Vagina (tissue), 2 donors: Measurements from ENCODE around the gene NINJ2.

Experiments used
- POLR2A ChIP-seq, 2 donors: fragments of 450-650 bp; IDR thresholded peaks; one replicate each; pipeline ENCODE4 v1.6.1; 2017; ENCODE audit warnings: antibody characterized with exemption in 2 of 2, mild to moderate bottlenecking in 2 of 2, moderate library complexity in 2 of 2
- TF ChIP-seq, protein P1 (sequence below), 3 experiments: fragments of 450-650 bp in 2 of 3; fragments of 200-600 bp in 1 of 3; sonication (generic) in 1 of 3; IDR thresholded peaks; one replicate each; pipeline ENCODE4 v1.5.1; 2017 to 2019; ENCODE audit warnings: antibody characterized with exemption in 3 of 3, mild to moderate bottlenecking in 2 of 3, moderate library complexity in 2 of 3

DNA sequence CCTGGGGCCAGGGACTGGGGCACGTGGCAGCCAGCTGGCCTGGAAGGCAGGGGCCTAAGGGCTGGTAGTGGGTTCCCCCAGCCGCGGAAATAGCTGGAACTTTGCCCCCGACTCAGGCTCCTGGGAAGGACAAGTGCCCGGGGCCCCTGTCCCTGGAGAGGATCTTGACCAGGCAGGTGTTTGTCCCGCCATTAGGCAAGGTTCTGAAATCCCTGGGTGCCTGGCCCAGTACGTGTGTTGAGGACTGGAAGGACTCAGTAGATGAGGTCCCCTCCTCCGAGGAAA lies 109.3 kb downstream of the NINJ2 start:
- no peak for TF ChIP-seq POLR2A (IDR thresholded peaks at IDR 0.05)
- TF ChIP-seq, protein P1, sequence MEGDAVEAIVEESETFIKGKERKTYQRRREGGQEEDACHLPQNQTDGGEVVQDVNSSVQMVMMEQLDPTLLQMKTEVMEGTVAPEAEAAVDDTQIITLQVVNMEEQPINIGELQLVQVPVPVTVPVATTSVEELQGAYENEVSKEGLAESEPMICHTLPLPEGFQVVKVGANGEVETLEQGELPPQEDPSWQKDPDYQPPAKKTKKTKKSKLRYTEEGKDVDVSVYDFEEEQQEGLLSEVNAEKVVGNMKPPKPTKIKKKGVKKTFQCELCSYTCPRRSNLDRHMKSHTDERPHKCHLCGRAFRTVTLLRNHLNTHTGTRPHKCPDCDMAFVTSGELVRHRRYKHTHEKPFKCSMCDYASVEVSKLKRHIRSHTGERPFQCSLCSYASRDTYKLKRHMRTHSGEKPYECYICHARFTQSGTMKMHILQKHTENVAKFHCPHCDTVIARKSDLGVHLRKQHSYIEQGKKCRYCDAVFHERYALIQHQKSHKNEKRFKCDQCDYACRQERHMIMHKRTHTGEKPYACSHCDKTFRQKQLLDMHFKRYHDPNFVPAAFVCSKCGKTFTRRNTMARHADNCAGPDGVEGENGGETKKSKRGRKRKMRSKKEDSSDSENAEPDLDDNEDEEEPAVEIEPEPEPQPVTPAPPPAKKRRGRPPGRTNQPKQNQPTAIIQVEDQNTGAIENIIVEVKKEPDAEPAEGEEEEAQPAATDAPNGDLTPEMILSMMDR (IDR thresholded peaks at IDR 0.05): no peak
